Measurements from ENCODE around the gene EGFL7. TPM values are rescaled to one million over a fixed set of nuclear protein-coding genes. Genes with fewer than 3 reads are reported as not detected.

EGFL7 gene
- total and polyA plus RNA-seq, 2 of the 13 experiments (the other 11 are each of a cell fraction or from before 2014, with no cell fraction given) = 0.20 to 5.1 TPM

GRCh38 chr9:136625101-136626065 is 37.3 kb upstream of the EGFL7 start (continued):
- no peak for TF ChIP-seq BCLAF1 (IDR thresholded peaks at IDR 0.05)
- TF ChIP-seq ZNF609 (CRISPR knock-in tag; IDR thresholded peaks at IDR 0.05; ENCODE audit: borderline replicate concordance) = peak; percentile 72
- no peak for TF ChIP-seq MLLT10 (CRISPR knock-in tag; IDR thresholded peaks at IDR 0.05)
- no peak for TF ChIP-seq ZBTB26 (CRISPR knock-in tag; IDR thresholded peaks at IDR 0.05; ENCODE audit: borderline replicate concordance)
- TF ChIP-seq RFXANK (CRISPR knock-in tag; IDR thresholded peaks at IDR 0.05) = no peak
- no peak for TF ChIP-seq ZNF317 (CRISPR knock-in tag; IDR thresholded peaks at IDR 0.05)
- no peak for TF ChIP-seq NFE2L2 (IDR thresholded peaks at IDR 0.05; ENCODE audit: low read length)
- TF ChIP-seq ZNF20 (CRISPR knock-in tag; IDR thresholded peaks at IDR 0.05) = no peak
- no peak for TF ChIP-seq KLF9 (CRISPR knock-in tag; IDR thresholded peaks at IDR 0.05; ENCODE audit: low read depth)
- peak; percentile 62; the same call in 1 of the 2 replicates for TF ChIP-seq ELF3 (CRISPR knock-in tag; IDR thresholded peaks at IDR 0.05)
- TF ChIP-seq DRAP1 (CRISPR knock-in tag; IDR thresholded peaks at IDR 0.05) = no peak
- TF ChIP-seq FOXP4 (CRISPR knock-in tag; IDR thresholded peaks at IDR 0.05) = peak; percentile 62
- no peak for TF ChIP-seq FOSL1 (CRISPR knock-in tag; IDR thresholded peaks at IDR 0.05; ENCODE audit: borderline replicate concordance)
- TF ChIP-seq SPEN (CRISPR knock-in tag; IDR thresholded peaks at IDR 0.05; ENCODE audit: low read depth) = no peak
- TF ChIP-seq ESRRA (CRISPR knock-in tag; IDR thresholded peaks at IDR 0.05; ENCODE audit: low read depth) = 0 out of 2 replicates have a peak, but pooled peaks have one; percentile 57
- TF ChIP-seq SRSF1 (optimal IDR thresholded peaks at IDR 0.05; ENCODE audit: low read depth, low read length) = peak; percentile 4
- TF ChIP-seq ZNF326 (CRISPR knock-in tag; IDR thresholded peaks at IDR 0.05; ENCODE audit: borderline replicate concordance) = no peak
- TF ChIP-seq HMGA1 (CRISPR knock-in tag; conservative IDR thresholded peaks at IDR 0.05) = no peak

All from HepG2 (cell line).